ENCODE data around the gene MAP2.

- no peak for TF ChIP-seq CTCF (IDR thresholded peaks at IDR 0.05)
- TF ChIP-seq EP300 (IDR thresholded peaks at IDR 0.05; ENCODE audit: low read depth) = no peak
- TF ChIP-seq POLR2A (IDR thresholded peaks at IDR 0.05) = no peak
- no peak for TF ChIP-seq POLR2AphosphoS5 (IDR thresholded peaks at IDR 0.05)
These were observed 262.6 kb downstream of the MAP2 start for GRCh38 chr2:209686448-209686847.

All from transverse colon (tissue), 4 donors.